NCI-H524 treated with DMSO at 0.1 percent for 48 hours (cell line): Measurements from ENCODE around the gene IFT25.

Experiments
- DNase-seq: peaks from one replicate; lab custom pipeline; 2025; lab: John Stamatoyannopoulos, UW

The IFT25 gene

DNA sequence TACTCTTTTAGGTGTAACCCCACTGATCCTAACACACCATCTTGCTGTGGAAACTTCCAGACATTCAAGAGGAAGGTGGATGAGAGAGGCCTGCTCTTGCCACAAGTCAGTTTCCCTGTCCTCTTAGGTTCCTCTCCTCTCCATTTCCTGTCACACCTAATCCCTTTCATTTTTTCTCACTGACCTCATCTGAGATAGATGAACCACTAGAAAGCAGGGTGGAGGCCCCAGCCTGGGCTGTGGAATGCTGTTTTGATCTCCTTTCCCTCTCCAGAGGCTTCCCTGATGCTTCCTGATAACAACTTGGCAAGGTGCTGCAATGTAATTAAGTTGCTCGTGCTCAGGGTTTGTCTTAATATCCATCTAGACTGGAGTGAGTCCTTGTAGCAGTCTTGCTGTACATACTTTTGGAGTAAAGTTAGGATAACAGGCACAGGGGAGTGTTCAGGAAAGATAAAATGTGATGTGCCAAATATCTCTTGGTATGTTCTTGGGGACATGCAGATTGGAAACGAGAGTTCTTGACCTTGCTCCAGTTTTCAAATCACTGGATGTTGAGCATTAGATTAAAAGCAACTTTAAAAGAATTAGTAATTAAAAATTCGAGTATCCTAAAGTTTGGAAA is 11.8 kb upstream of the IFT25 start:
- no peak for DNase-seq

DNA sequence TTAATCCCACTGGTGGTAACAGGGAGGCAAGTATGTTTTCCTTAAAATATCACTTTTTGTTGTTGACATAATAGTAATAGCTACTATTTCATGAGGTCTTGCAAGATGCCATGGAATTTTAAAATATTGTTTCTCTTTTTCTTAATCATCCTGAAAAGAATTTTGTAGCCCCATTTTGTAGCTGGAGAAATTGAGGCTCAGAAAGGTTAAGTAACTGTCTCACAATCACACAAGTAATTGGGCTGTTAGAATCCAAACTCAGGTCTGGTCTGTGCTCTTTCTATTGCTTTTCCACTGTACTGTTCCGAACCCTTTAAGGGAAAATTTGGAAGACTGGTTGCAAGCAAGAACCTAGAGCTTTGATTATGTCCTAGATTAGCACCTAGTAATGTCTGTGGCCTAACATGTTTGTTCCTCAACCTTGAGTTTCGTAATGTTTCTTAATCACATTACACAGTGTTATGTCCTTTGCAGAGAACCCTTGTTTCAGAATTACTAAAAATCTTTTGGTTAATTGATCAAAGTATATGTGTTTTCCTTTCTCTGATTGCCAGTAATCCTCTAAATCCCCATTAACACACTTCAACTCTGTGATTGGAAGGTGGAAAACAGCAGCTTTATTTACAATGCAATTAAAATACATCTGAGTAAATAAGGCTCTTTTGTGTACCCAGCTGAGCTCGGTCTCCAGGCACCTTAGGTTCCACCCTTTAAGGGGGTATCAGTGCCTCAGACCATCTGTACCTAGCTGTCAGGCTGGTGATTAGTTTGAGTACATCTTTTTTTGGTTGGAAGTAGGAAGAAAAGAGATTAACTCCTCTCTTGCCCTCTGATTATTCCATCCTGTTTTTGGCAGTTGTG is 11.0 kb upstream of the IFT25 start:
- DNase-seq: peak; percentile 54

DNA sequence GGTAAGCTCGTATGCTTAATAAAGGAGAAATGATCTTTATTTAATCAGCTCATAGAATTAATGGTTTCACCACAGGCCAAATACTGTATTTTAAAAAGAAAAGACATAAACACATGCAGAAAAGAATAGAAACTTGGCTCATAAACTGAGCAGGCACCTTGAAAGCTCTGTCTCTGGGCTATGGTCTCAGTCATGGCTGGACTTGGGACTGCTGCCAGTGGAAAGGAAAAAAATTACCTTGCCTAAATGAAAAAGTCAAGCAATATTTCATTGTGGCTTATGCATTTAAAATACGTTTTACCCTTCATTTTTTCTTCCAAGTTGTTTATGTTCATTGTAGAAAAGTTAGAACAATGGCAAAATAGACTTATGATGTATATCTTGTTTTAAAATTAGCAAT is 8.6 kb upstream of the IFT25 start:
- DNase-seq: no peak

DNA sequence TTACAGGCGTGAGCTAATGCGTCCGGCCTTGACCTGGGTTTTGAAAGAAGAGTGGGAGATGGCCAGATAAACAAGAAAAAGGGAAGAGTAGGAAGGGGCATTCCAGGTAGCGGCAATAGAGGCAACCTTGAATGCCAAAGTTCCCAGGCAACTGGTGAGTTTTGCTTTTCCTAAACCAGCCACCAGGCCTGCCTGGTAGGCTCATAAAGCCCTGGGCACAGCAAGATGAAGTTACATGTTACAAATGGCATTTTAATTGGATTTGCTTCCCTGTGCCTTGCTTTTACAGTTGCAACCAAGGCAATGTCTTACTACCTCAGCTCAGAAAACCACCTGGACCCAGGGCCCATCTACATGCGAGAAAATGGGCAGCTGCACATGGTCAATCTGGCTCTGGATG is 6.2 kb upstream of the IFT25 start:
- no peak for DNase-seq

DNA sequence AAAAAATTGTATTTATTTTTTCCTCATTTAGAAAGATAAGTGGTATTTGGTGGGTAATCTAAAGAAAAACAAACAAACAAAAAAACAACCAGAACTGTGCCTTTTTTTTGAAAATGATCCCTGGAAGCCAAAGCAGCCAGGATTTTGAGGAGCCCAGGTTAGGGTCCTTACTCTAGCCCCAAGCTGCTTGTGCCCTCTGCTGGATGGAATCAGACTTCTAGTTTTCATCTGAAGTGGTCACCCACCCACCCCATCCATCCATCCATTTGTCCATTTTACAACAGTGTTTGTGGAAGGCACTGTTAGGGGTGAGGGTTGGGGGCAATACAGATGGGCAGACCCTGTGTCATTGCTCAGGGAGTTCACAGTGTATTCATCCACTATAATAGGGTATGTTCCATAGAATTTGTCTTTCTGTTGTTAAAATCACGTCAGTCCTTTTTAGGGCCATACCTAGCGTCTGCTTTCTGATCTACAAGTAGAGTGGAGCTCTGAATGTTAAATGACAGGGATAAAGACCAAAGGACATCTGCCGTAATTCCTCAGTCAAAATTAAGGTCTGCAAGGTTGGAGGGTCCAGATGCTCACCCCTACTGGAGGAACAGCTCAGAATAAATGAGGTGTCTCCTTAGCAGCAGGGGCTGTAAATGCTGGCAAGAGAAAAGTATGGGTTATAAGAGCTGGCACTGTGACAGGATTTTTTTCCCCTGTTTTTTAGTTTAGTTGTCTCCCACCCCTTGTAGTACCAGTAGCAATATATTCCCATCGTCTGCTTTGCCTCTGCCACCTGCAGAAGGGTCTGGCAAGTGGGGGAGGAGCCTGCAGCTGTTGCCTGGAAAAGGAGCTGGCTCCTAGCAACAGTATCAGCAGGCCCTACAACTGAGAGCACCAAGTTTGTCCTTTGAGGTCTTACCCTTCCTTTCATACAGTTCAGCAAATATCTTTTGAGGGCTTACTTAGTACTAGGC is 3.8 kb upstream of the IFT25 start:
- peak; percentile 72 for DNase-seq

DNA sequence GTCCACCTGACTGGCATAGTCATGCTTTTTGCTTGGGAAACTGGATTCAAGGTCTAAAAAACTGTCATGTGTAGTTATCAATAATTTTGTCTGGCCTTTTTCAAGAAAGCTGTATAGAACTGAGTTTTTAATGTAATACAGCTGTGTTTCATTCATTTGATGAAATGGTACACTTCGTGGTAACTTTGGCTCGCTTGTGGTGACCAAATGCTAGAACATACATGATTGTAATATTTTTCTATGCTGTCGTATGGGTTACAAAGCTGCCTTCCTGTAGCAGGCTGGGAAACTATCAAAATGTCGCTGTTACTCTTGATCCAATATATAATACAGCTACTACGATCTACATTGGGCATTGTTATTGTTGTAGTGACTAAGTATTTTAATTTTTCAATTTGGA is 2.8 kb upstream of the IFT25 start:
- no peak for DNase-seq

DNA sequence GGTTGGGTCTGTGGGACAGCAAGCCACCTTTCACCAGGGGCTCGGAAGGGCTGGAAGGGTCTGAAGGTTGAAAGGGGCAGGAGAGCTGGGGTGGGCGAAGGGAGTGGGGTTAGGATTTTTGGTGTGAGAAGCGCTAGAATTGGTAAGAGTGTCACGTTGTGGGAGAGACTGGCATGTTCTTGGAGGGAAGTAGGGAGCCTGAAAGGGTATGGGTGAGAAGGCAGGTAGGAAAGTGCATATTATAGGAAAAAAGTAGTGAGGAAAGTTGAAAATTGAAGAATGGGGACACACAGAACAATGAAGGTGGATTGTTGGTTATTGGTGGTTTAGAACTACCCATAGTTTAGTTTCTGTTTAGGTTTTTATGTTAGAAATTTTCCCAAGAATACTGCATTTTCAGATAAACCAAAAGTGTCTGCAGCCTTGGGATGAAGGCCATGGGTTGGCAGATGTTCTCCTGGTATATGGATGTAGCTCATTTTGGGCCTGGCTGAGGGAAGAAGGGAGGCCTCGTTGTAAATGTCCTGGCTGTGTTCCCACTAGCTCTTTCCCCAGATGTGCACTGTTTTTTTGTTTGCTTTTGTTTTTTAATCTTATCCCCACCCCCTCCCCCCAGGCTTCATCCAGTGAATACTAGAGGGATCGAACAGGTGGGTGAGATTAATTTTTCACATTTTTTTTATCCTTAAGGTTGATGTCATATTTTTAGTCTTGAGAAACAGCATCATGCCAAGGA is 1.8 kb upstream of the IFT25 start:
- DNase-seq: no peak

DNA sequence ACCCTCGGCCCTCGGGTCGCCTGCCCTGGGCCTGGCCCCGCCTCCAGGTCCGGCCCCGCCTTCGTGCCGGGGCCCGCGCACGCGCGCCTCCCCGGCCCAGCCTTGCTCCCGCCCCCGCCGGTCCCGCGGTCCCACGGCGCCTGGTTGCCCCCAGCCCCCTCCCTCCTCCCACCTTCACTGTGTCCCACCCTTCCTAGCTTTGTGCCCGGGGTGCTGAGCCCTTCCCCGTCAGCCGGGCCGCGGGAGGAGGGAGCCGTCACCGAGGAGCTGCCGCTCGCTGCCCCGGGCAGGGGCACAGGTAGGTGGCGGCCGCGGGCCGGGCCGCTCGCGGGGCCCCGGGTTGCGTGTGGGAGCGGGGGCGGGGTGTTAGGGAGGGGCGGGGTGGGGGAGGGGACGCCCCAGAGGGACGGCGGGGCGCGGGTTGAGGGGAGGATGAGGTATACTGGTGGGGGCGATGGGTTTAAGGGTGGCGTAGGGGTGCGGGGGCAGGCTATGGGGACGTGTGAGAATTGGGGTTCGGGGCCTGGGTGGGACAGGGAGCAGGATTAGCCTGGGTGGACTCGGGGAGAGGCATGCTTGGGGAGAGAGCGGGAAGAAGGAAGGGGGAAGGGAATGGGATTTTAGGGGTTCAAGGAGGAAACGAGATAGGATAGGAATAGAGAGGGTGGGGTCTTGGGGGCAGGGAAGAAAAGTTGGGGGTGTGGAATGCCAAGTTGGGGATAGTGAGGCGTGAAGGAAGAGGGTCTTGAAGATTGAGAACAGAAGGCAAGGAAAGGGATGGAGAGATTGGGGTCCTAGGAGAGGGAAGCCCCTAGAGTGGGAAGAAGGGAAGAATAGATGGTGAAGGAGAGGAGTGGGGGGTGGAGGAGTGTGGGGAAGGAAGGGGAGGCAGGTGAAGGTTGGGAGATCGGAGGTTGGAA is 1.0 kb upstream of the IFT25 start, which contains the start of gene LRRC42:
Gene LRRC42, plus strand, starts transcription at position 99 of the 920 bp plus-strand sequence. CDS start 5,650 bp downstream, outside the sequence.
- no peak for DNase-seq

DNA sequence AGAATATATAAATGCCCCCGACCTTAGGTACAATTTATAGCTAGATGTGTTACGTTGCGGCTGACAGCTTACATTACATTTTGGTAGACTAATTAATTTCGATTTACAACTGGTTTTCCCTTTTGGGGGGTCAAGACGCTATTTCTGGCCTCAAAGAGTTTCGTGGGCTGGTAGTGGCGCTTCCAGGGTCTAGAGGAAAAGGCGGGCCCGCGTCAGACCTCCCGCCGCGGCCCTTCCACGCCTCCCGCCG is 391 bp downstream of the IFT25 start:
- no peak for DNase-seq

DNA sequence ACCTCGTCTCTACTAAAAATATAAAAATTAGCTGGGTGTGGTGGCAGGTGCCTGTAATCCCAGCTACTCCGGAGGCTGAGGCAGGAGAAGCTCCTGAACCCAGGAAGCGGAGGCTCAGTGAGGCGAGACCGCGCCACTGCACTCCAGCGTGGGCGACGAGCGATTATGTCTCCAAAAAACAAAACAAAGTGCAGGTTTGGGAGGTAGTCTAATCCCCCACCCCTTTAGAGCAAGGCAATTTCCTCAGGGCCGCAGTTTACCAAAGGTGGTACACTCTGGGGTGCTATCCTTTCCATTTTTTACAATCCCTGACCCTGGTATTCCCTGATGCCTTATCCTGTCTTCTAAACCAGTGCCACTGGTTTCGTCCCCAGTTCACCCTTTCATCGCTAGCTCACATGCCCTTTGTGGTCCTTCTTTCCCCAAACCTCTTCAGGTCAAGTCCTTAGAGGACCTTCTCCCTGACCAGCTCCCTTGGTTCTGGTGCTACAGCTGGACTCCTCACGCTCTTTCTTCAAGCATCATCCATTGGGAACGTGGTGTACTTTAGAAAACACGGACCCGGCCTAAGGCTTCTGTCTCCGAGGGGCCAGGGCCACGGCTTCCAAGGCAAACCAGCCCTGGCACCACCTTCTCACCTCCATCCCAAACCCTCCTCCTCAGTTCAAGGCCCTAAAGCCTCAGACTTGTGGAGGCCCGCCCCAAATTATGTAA is 873 bp downstream of the IFT25 start:
- DNase-seq: no peak

DNA sequence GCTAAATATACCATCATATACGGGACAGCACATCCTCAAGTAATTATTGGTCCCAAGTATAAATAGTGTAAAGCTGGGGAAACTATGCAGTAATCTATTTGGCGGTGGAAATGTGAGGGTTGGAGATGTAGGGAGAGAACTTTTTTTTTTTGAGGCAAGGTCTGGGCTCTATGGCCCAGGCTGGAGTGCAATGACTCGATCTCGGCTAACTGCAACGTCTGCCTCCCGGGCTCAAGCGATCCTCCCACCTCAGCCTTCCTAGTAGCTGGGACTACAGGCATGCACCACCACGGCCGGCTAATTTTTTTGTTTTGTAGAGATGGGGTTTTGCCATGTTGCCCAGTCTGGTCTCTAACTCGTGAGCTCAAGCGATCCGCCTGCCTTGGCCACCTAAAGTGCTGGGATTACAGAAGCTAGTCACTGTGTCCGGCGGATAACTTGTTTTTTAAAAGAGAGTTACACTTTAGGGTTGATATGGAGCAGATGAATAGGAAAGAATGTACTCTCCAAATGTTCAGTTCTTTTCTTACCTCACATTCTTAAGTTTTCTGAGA is 1.9 kb downstream of the IFT25 start:
- no peak for DNase-seq

DNA sequence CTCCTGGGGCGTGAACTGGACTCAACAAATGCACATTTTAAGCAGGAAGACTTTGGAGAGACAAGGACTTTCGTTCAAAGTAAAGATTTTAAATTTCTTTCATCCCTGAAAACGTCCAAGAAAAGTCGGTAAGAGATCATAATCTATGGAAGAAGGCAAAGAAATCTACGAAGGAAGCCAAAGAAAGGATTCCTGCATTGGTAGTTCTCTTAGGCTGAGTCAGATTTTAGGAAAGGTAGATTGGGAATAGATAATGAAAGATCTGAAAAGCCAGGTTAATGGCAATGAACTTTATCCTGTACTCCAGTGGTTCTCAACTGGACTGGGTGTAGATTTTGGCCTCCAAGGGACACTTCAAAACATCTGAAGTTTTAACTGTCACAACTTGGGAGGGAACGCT is 2.4 kb downstream of the IFT25 start:
- no peak for DNase-seq

DNA sequence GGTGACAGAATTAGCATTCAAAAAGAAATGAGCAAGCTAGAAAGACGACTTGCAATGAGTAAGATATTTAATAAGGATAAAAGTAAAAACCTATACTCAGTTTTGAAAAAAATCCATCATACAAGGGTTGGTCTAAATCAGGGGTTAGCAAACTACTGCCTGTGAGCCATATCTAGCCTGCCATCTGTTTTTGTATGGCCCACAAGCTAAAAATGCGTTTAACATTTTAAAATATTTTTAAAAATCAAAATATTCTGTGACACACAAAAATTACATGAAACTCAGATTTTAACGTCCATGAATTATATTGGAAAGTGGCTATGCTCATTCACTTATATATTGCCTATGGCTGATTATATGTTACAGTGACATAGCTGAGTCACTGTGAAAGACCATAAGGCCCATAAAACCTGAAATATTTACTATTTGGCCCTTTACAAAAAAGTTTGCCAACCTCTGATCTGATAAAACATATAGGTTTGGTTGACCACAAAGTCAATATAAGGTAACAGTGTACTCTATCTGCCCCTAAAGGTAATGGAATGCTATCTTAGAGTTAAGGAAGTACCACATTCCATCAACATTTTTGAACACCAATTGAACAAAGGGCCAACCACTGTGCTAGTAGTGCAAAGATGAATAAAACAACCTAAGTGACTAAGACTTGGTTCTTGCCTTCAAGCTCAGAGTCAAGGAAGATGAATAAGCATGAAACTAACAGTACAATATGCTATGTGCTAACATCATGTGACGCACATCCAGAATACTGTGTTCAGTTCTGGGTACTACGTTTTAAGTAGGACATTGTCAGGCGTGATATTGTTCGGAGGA is 3.2 kb downstream of the IFT25 start:
- DNase-seq: no peak

DNA sequence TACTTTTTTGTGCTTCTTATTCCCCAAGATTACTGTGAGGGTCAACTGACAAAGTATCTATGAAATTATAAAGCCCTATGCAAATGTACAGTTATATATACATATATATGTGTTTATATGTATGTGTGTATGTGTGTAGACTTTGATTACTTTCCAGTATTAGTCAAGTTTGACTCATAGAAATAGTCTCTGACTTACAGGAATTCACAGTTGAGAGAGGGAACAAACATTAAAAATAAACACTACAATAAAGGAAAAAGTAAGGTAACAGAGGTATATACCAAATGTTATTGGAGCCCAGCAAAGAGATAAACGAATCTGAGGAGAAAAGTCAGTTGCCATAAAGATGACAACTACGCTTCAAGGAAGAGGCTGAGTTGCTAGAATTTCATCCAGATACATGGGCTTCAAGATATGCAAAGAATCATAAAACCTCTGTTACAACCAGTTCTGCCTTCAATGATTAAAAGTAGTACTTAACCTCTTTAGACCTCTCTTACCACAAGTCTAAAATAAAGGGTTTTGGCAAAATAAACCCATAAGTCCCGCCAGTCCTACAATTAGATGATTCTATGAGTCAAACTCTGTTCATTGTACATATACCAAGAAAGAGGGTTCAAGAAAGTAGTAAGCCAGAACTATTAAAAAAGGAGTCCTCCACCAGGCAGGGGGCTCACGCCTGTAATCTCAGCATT is 7.2 kb downstream of the IFT25 start:
- no peak for DNase-seq

DNA sequence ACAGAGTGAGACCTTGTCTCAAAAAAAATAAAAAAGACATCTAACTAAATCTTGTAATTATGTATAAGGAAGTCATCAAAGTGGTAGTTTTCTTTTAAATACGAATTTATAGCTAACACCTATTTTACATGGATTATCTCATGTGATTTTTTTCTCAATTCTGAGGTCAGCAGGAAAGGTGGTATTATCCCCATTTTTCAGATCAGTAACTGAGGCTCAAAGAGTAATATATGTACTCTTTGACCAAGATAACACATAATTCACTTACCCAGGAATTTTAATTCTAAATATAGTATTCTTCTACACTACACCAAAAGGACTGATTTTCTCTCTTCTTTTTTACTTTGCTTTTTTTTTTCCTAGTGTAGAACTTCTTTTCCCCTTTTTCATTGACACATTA is 9.1 kb downstream of the IFT25 start:
- no peak for DNase-seq

DNA sequence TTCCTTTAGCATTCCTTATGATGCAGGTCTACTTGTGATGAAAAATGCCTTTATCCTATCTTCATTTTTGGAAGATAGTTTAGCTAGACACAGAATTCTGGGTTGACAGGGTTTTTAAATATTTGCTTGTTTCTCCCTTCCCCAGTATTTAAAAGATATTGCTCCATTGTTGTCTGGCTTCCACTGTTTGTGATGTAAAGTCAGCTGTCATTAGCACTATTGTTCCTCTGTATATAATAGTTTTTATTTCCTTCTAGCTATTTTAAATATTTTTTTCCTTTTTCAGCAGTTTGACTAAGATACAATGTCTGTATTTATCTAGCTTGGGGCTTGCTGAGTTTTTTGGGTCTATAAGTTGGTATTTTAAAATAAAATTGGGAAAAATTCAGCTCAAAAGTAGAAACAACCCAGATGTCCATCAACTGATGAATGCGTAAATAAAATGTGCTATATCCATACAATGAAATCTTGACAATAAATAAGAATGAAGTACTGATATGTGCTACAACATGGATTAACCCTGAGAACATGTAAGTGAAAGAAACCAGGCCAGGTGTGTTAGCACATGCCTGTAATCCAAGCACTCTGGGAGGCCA is 11.2 kb downstream of the IFT25 start:
- no peak for DNase-seq

DNA sequence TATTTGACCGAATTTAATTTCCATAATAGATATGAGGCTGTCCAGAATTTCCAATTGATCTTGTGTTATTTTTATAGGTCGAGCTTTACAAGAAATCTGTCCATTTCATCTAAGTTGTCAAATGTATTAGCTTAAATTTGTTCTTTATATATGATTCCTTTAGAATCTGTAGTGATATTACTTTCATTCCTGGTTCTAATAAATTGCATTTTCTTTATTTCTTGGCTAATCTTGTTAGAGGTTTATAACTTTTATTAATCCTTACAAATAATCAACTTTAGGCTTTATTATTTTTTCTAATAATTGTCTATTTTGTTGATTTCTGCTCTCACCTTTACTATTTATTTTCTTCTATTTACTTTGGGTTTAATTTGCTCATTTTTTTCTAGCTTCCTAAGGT is 14.0 kb downstream of the IFT25 start:
- DNase-seq: no peak

DNA sequence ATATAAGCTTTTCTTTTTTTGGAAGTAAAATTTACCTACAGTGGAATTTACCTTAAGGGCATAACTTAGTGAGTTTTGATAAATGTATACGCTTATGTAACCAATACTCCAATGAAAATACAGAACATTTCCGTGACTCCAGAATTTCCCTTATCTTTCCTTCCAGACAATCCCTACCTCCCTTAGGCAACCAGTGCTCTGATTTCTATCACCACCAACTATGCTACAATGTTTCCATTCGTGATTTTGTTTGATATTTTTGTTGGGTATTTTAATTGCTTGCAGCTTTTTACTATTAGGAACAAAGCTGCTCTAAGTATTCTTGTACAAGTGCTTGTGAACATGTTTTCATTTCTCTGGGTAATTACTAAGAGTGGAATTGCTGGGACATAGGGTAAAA is 14.6 kb downstream of the IFT25 start:
- no peak for DNase-seq
